Measurements from ENCODE around the gene GSC. TPM values are rescaled to one million over a fixed set of nuclear protein-coding genes. Genes with fewer than 3 reads are reported as not detected.

The GSC gene
- total RNA-seq = 0.58 TPM in 1 of 2 replicates, not detected in the other

DNA sequence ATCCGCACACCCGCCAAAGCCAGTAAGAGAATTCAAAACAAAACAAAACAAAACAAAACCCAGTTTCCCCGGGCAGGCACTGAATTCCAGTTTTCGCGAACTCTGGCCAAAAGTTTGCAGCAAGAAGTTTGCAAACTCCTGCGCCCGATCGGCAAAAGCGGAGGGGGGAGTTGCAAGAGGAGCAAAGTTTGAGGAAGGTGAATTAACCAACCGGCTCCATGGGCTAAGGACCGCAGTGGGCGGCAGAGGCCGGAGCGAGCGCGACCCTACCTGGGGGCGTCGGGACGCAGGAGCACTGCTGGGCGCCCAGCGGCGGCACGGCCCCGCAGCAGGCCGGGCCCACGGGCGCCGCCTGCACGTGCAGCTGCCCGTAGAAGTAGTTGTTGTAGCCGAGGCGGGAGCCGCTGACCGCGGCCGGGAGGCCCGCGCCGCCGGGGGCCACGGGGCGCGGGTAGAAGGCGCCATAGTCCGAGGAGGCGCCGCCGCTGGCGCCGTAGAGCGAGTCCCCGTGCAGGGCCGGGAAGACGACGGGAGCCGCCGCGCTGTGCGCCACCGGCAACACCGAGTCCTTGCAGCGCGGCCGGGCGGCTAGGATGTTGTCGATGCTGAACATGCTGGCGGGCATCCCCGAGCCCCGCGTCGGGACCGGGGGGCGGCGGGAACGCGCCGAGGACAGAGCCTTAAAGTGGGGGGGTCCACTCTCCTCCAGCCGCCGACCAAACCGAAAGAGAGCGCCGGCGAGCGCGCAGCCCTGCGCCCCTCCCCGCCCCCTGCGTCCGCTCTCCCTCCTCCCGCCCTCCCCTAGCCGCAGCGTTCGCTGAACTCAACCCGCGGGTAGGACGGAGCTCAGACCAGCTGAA is at the start of gene GSC:
Gene GSC, minus strand, starts transcription at position 723 of the 860 bp plus-strand sequence. Its CDS starts 98 bp downstream, at position 625.

Other genes with a start within 250 kb of the GSC start
- gene SERPINA4, start 208.7 kb downstream of the GSC start, total RNA-seq = not detected in 2 replicates
- not detected in 2 replicates for gene SERPINA5, start 188.7 kb downstream of the GSC start, total RNA-seq
- gene SERPINA3, start 157.7 kb downstream of the GSC start, total RNA-seq = 1.2 and 1.4 TPM in 2 replicates

Measured in myometrial cell (primary cell).